Ovary (tissue), 9 donors: ENCODE data around the gene NCOA5. TPM values are rescaled to one million over a fixed set of nuclear protein-coding genes. Genes with fewer than 3 reads are reported as not detected.

Experiments used
- DNase-seq, 5 donors: peaks; one replicate each; pipeline ENCODE4 v3.0.0-alpha.2; 2019 to 2020
- H3K27ac ChIP-seq, 2 donors: fragments of 200-600 bp; one replicate each; pipeline versions ENCODE4 v1.5.1 to v1.8.0; 2019 to 2022
- H3K27me3 ChIP-seq: fragments of 200-600 bp; one replicate; pipeline ENCODE4 v1.8.0; 2022
- H3K36me3 ChIP-seq: fragments of 200-600 bp; sonication (generic); one replicate; pipeline ENCODE4 v1.5.1; 2019
- H3K4me1 ChIP-seq: one replicate; pipeline ENCODE4 v1.8.1; 2013; ENCODE audit warnings: mild to moderate bottlenecking, moderate library complexity; ENCODE audit not compliant: insufficient read depth
- H3K4me3 ChIP-seq: fragments of 200-600 bp; sonication (generic); one replicate; pipeline ENCODE4 v1.5.1; 2017
- H3K9me3 ChIP-seq, 2 donors: fragments of 200-600 bp in 1 of 2; sonication (generic) in 1 of 2; one replicate each; pipeline versions ENCODE4 v1.5.1 to v1.8.1; 2013 to 2019; ENCODE audit warnings: mild to moderate bottlenecking in 1 of 2, moderate library complexity in 1 of 2
- CTCF ChIP-seq, 3 donors: fragments of 450-650 bp in 2 of 3; fragments of 200-600 bp in 1 of 3; IDR thresholded peaks; one replicate each; pipeline versions ENCODE4 v1.5.1 to v1.8.0; 2016 to 2022; ENCODE audit warnings: antibody characterized with exemption in 3 of 3, mild to moderate bottlenecking in 1 of 3
- EP300 ChIP-seq: sonication (generic); formaldehyde crosslinking; IDR thresholded peaks from one replicate; pipeline ENCODE4 v1.6.1; 2017; ENCODE audit warnings: antibody characterized with exemption
- POLR2A ChIP-seq: fragments of 450-650 bp; IDR thresholded peaks from one replicate; pipeline ENCODE4 v1.6.1; 2017; ENCODE audit warnings: antibody characterized with exemption, mild to moderate bottlenecking, moderate library complexity
- WGBS, 3 donors: extraction: QIAGEN DNeasy Blood & Tissue Kit in 1 of 3; methylation state at CpG; one replicate each; pipeline versions ENCODE4 v1.1.5 to v1.1.7; 2013 to 2017; 5-methylcytosine and 5-hydroxymethylcytosine counted together
- intact Hi-C, 4 donors: fragments of 100-400 bp; cut with DNase I; formaldehyde crosslinking; loops; one replicate each; pipeline versions ENCODE4 v1.11.0 to v1.15.1; 2022 to 2023
- polyA plus RNA-seq, 2 donors: library from polyadenylated mRNA; stranded (reverse); fragments of 200-250 nt in 1 of 2; fragments of 350-450 nt in 1 of 2; fragmentation: Illumina TruSeq in 1 of 2; extraction: RNeasy Lipid Tissue Mini Kit (QIAGEN cat#74804) in 1 of 2; gene quantifications; one replicate each; pipeline ENCODE4 v1.2.3, GENCODE V29; 2013 to 2014
- total RNA-seq, 7 donors: library from RNA; depleted of rRNA in 2 of 7; stranded (reverse); fragments of >200 nt in 2 of 7; fragmentation: NEBNext Ultra II Directional in 3 of 7; extraction: Animal tissue kit (Norgen Biotek cat#: 25700) in 3 of 7; gene quantifications; one replicate each; pipeline versions ENCODE4 v1.1.0 to v1.2.4, GENCODE V29; 2016 to 2023
- donor health status: DM: no; HTN: no; CAD: no; lungs with moderate emphysema.
- donor health status: DM: no; HTN: no; CAD: no.
- donor health status: Bipolar disorder and iron deficiency.
- donor health status: DM: yes; HTN: yes; CAD: no.
- donor health status: DM: no; HTN: no; CAD: no.
- donor health status: DM: yes; HTN: yes; CAD: no.

NCOA5 gene
- total and polyA plus RNA-seq, 9 donors: 27.6 to 51.1 (median 35.6) TPM

GRCh38 chr20:46087161-46087560, 2.6 kb downstream of the NCOA5 start:
- H3K27ac ChIP-seq: no peak overlapping the region
- no peaks in the 10 kb centered on the region for H3K36me3 ChIP-seq
- H3K4me3 ChIP-seq: no peak overlapping the region
- WGBS, 3 donors: 43 to 52% (median 46%) methylated on average over 8 of the region's 8 CpGs
- no peaks in the 10 kb centered on the region for H3K9me3 ChIP-seq
- no peak for DNase-seq
- peaks cover 13% of the 10 kb centered on the region for H3K4me1 ChIP-seq
- intact Hi-C loops: loop anchor here in 3 of 4 donors (5.0 to 10.0 kb wide), 3 partner anchors 75 to 292 kb away; partner anchors contain the start of genes DNTTIP1 (in 1 of the 3), WFDC3 (in 1 of the 3) and ZNF335 (in 1 of the 3)
- TF ChIP-seq CTCF (IDR thresholded peaks at IDR 0.05): no peak
- no peak for TF ChIP-seq EP300
- no peak for TF ChIP-seq POLR2A
- no peaks in the 10 kb centered on the region for H3K27me3 ChIP-seq

- TF ChIP-seq EP300 (no peak), CTCF (IDR thresholded peaks at IDR 0.05) (no peak), POLR2A (no peak)
- Histone ChIP-seq H3K9me3 (no peaks in the 10 kb centered on the region), H3K36me3 (no peaks in the 10 kb centered on the region), H3K4me1 (peaks cover 13% of the 10 kb centered on the region), H3K27ac (no peak overlapping the region), H3K4me3 (no peak overlapping the region), H3K27me3 (no peaks in the 10 kb centered on the region)
- intact Hi-C loops: loop anchor here in 3 of 4 donors (5.0 to 10.0 kb wide), 3 partner anchors 73 to 291 kb away; partner anchors contain the start of genes DNTTIP1 (in 1 of the 3), WFDC3 (in 1 of the 3) and ZNF335 (in 1 of the 3)
- 21 to 37% (median 28%) methylated on average over 4 of the region's 4 CpGs for WGBS, 3 donors
- DNase-seq: peak in 1 of 5 donors; percentile 32
Measured at GRCh38 chr20:46085179-46085851, 4.4 kb downstream of the NCOA5 start.

GRCh38 chr20:46084805-46085178, 5.0 kb downstream of the NCOA5 start:
- no peaks in the 10 kb centered on the region for H3K27me3 ChIP-seq
- intact Hi-C loops: loop anchor here in 3 of 4 donors (5.0 to 10.0 kb wide), 3 partner anchors 72 to 290 kb away; partner anchors contain the start of genes DNTTIP1 (in 1 of the 3), WFDC3 (in 1 of the 3) and ZNF335 (in 1 of the 3)
- WGBS, 3 donors: 72 to 79% (median 74%) methylated on average over 3 of the region's 3 CpGs
- H3K36me3 ChIP-seq: no peaks in the 10 kb centered on the region
- H3K4me1 ChIP-seq: peaks cover 13% of the 10 kb centered on the region
- no peak overlapping the region for H3K4me3 ChIP-seq
- TF ChIP-seq POLR2A (no peak), EP300 (no peak), CTCF (IDR thresholded peaks at IDR 0.05) (no peak)
- no peak for DNase-seq
- H3K9me3 ChIP-seq: no peaks in the 10 kb centered on the region
- H3K27ac ChIP-seq: no peak overlapping the region

GRCh38 chr20:46083531-46084061, 6.2 kb downstream of the NCOA5 start:
- Histone ChIP-seq H3K27me3 (no peaks in the 10 kb centered on the region), H3K27ac (no peak overlapping the region), H3K36me3 (no peaks in the 10 kb centered on the region), H3K9me3 (no peaks in the 10 kb centered on the region), H3K4me3 (no peak overlapping the region), H3K4me1 (peaks cover 18% of the 10 kb centered on the region)
- DNase-seq: no peak
- intact Hi-C loops: loop anchor here in 2 of 4 donors (10.0 kb wide), 2 partner anchors 109 to 289 kb away; partner anchors contain the start of genes DNTTIP1 (in 1 of the 2), WFDC3 (in 1 of the 2) and ZNF335 (in 1 of the 2)
- WGBS, 3 donors: 96 to 98% (median 97%) methylated on average over 1 of the region's 1 CpG
- TF ChIP-seq EP300: no peak
- no peak for TF ChIP-seq CTCF (IDR thresholded peaks at IDR 0.05)
- TF ChIP-seq POLR2A: no peak
